ENCODE results near the gene UGT1A8. TPM values are rescaled to one million over a fixed set of nuclear protein-coding genes. Genes with fewer than 3 reads are reported as not detected.

The UGT1A8 gene
- total and polyA plus RNA-seq, 9 of the 15 experiments (the other 6 are each of a cell fraction or from before 2014, with no cell fraction given) = 0.04 TPM; not detected in 8

DNA sequence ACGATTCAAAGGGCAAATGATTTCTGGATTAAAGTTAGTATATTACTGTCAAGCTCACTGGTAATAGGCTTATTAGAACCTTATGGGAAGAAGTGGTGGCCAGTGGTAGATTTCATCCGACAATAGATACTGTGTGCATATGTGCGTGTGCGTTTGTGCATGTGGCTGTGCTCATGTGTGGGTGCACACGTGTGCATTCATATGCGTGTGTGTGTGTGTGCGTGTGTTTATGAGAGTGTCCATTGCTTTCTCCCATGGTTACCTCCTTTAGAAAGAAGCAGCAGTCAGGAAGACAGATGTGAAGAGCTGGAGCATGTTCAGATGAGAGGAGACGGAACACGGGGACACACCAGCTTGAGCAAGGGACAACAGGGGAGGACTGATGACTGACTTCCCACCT is 151.8 kb downstream of the UGT1A8 start:
- CTCF ChIA-PET (ENCODE audit: low intra/inter-chr PET ratio) = no interaction called here
- ATAC-seq (no peak), FAIRE-seq (no peak), DNase-seq (ENCODE audit: extremely low read depth in 1 of 4, low spot score in 3 of 4) (no peak)
- Histone ChIP-seq H3K9ac (ENCODE audit: insufficient read depth in 1 of 2, low read depth in 2 of 2, low read length in 2 of 2) (no peak overlapping the region), H3K27me3 (ENCODE audit: control insufficient read depth in 2 of 2, insufficient read depth in 2 of 2, low read length in 2 of 2) (peaks cover 0 to 13% of the 10 kb centered on the region in 2 experiments; a peak in 3 of 5 replicates), H3K4me1 (replicated peaks in 1 of 2; ENCODE audit: control insufficient read depth in 2 of 2, insufficient read depth in 2 of 2, low read length in 2 of 2) (no peaks in the 10 kb centered on the region), H3K9me1 (ENCODE audit: control insufficient read depth, insufficient read depth, low read length) (no peaks in the 10 kb centered on the region), H4K20me1 (replicated peaks; ENCODE audit: control insufficient read depth, insufficient read depth, low read length) (no peaks in the 10 kb centered on the region), H2AFZ (ENCODE audit: low read depth, low read length) (no peak overlapping the region), H3K9me3 (replicated peaks; ENCODE audit: control insufficient read depth, insufficient read depth, low read depth, low read length) (no peaks in the 10 kb centered on the region), H3K4me3 (no peak overlapping the region), H3K4me2 (ENCODE audit: insufficient read depth, low read length) (no peak overlapping the region), H3K27ac (ENCODE audit: extremely low read depth, low read depth, low read length) (no peak overlapping the region), H3K79me2 (ENCODE audit: control insufficient read depth, insufficient read depth, low read length) (no peaks in the 10 kb centered on the region), H3K36me3 (ENCODE audit: control insufficient read depth, insufficient read depth, low read length) (no peaks in the 10 kb centered on the region)
- 2% methylated on average over 9 of the region's 9 CpGs for WGBS (ENCODE audit: insufficient coverage, low coverage, missing lambda C conversion rate)
- intact Hi-C loops (cut with micrococcal nuclease) = no loop called here
- in situ Hi-C loops (cut with MboI) = no loop called here
- POLR2A ChIA-PET = interaction anchor here (1.0 to 1.3 kb wide), 2 partner anchors 11 to 42 kb away, joined by 4 to 5 read pairs; no protein-coding TSS in a partner anchor
- TF ChIP-seq, protein P1, sequence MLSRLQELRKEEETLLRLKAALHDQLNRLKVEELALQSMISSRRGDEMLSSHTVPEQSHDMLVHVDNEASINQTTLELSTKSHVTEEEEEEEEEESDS (CRISPR knock-in tag; IDR thresholded peaks at IDR 0.05) = no peak
- TF ChIP-seq ZNF24 (IDR thresholded peaks at IDR 0.05) (no peak), ZNF583 (CRISPR knock-in tag; IDR thresholded peaks at IDR 0.05) (no peak), HINFP (tag; conservative IDR thresholded peaks at IDR 0.05; ENCODE audit: low read depth) (no peak), RHOXF2B (CRISPR knock-in tag; conservative IDR thresholded peaks at IDR 0.05) (no peak), XRCC3 (IDR thresholded peaks at IDR 0.05) (no peak), RAD51 (IDR thresholded peaks at IDR 0.05; ENCODE audit: borderline replicate concordance, low read depth) (no peak), EHMT2 (IDR thresholded peaks at IDR 0.05) (no peak), HSF4 (CRISPR knock-in tag; IDR thresholded peaks at IDR 0.05; ENCODE audit: borderline replicate concordance) (no peak), ZNF589 (CRISPR knock-in tag; IDR thresholded peaks at IDR 0.05; ENCODE audit: low read depth) (no peak), ZBTB5 (IDR thresholded peaks at IDR 0.05) (no peak), NFRKB (IDR thresholded peaks at IDR 0.05; ENCODE audit: low read depth) (no peak), RBM39 (optimal IDR thresholded peaks at IDR 0.05; ENCODE audit: low read depth, low read length) (no peak), BCOR (IDR thresholded peaks at IDR 0.05) (no peak)
- BruUV-seq (replicated peaks) = no TSS peak
